ENCODE data around the gene ARSG. TPM values are rescaled to one million over a fixed set of nuclear protein-coding genes. Genes with fewer than 3 reads are reported as not detected.
A peak's percentile ranks its signal among the peaks of the same experiment; 100 is the strongest.

Gene ARSG
- polyA plus RNA-seq, 1 of the 3 experiments (the other 2 are of a cell fraction) = 0.41 TPM

DNA sequence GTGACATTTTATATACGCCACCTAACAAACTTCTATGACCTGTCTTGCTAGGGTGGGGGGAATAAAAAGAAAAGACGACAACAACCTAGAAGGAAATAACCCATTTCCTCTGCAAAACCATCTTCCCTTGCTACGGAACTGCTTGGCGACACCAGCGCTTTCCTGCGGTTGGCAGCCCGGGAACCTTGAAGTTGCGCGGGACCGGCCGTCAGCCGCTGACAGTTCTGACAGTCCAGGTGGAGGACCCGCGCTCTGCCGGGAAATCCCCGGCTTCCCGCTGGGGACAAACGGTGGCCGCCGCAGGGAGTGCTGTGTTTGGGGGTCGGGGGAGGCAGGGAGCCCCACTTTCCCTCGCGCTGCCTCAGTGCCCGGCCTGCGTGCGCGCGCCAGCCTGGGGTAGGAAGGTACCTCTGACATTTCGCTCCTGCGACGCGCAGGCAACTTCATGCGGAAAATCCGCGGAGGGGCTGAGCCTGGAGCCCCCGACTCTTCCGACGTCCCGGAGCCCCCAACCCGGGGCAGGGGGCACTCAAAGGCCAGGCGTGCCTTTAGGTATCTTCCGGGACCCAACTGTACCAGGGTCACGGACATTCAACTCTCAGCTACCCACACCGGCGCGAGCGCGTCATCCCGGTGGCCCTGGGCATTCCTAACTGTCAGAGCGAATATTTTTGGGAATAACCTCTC is 884 bp upstream of the ARSG start:
- H3K4me2 ChIP-seq = peak overlapping the region; percentile 27; the same call in 1 of the 2 replicates

More for the DNA sequence above, 884 bp upstream of the ARSG start:
- H3K9me3 ChIP-seq = no peaks in the 10 kb centered on the region
- 12% methylated on average over 28 of the region's 50 CpGs for WGBS (ENCODE audit: low lambda C conversion rate)
- peaks cover 0 to 13% of the 10 kb centered on the region in 2 experiments; a peak in 2 of 4 replicates for H3K4me1 ChIP-seq (ENCODE audit: control insufficient read depth in 1 of 2, insufficient read depth in 2 of 2, low read depth in 1 of 2, low read length in 1 of 2)
- H4K20me1 ChIP-seq (ENCODE audit: insufficient read depth) = no peaks in the 10 kb centered on the region
- peak overlapping the region in 1 of 2 experiments; percentile 16; a peak in 3 of 4 replicates for H3K4me3 ChIP-seq (ENCODE audit: low read depth in 2 of 2, low read length in 1 of 2)
- TF ChIP-seq FOSL2 (IDR thresholded peaks at IDR 0.05; ENCODE audit: borderline replicate concordance, low read depth) = no peak
- no peak for TF ChIP-seq EP300 (IDR thresholded peaks at IDR 0.05; ENCODE audit: borderline replicate concordance in 1 of 2, low read depth in 1 of 2, low read length in 1 of 2)
- no peak for TF ChIP-seq NRF1 (IDR thresholded peaks at IDR 0.05; ENCODE audit: low read depth, low read length)
- TF ChIP-seq, protein P1, sequence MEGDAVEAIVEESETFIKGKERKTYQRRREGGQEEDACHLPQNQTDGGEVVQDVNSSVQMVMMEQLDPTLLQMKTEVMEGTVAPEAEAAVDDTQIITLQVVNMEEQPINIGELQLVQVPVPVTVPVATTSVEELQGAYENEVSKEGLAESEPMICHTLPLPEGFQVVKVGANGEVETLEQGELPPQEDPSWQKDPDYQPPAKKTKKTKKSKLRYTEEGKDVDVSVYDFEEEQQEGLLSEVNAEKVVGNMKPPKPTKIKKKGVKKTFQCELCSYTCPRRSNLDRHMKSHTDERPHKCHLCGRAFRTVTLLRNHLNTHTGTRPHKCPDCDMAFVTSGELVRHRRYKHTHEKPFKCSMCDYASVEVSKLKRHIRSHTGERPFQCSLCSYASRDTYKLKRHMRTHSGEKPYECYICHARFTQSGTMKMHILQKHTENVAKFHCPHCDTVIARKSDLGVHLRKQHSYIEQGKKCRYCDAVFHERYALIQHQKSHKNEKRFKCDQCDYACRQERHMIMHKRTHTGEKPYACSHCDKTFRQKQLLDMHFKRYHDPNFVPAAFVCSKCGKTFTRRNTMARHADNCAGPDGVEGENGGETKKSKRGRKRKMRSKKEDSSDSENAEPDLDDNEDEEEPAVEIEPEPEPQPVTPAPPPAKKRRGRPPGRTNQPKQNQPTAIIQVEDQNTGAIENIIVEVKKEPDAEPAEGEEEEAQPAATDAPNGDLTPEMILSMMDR (IDR thresholded peaks at IDR 0.05) = no peak
- TF ChIP-seq EZH2phosphoT487 (IDR thresholded peaks at IDR 0.05; ENCODE audit: borderline replicate concordance, low read depth) = no peak
- TF ChIP-seq, protein P2, sequence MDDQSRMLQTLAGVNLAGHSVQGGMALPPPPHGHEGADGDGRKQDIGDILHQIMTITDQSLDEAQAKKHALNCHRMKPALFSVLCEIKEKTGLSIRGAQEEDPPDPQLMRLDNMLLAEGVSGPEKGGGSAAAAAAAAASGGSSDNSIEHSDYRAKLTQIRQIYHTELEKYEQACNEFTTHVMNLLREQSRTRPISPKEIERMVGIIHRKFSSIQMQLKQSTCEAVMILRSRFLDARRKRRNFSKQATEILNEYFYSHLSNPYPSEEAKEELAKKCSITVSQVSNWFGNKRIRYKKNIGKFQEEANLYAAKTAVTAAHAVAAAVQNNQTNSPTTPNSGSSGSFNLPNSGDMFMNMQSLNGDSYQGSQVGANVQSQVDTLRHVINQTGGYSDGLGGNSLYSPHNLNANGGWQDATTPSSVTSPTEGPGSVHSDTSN (IDR thresholded peaks at IDR 0.05) = no peak
- TF ChIP-seq, protein P3, sequence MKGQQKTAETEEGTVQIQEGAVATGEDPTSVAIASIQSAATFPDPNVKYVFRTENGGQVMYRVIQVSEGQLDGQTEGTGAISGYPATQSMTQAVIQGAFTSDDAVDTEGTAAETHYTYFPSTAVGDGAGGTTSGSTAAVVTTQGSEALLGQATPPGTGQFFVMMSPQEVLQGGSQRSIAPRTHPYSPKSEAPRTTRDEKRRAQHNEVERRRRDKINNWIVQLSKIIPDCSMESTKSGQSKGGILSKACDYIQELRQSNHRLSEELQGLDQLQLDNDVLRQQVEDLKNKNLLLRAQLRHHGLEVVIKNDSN (IDR thresholded peaks at IDR 0.05; ENCODE audit: borderline replicate concordance, low read depth) = no peak
- no peak for TF ChIP-seq POLR2AphosphoS5 (IDR thresholded peaks at IDR 0.05; ENCODE audit: low read depth, low read length)
- no peak for TF ChIP-seq FOXM1 (IDR thresholded peaks at IDR 0.05; ENCODE audit: low read depth)
- no peak for TF ChIP-seq JUND (IDR thresholded peaks at IDR 0.05)
- TF ChIP-seq TCF12 (IDR thresholded peaks at IDR 0.05) = no peak
- TF ChIP-seq, protein P4, sequence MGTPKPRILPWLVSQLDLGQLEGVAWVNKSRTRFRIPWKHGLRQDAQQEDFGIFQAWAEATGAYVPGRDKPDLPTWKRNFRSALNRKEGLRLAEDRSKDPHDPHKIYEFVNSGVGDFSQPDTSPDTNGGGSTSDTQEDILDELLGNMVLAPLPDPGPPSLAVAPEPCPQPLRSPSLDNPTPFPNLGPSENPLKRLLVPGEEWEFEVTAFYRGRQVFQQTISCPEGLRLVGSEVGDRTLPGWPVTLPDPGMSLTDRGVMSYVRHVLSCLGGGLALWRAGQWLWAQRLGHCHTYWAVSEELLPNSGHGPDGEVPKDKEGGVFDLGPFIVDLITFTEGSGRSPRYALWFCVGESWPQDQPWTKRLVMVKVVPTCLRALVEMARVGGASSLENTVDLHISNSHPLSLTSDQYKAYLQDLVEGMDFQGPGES (IDR thresholded peaks at IDR 0.05; ENCODE audit: low read depth, low read length) = no peak
- TF ChIP-seq SMC3 (IDR thresholded peaks at IDR 0.05; ENCODE audit: low read depth, low read length) = no peak
- no peak for TF ChIP-seq YY1 (IDR thresholded peaks at IDR 0.05; ENCODE audit: low read depth)
- no peak for TF ChIP-seq TAF1 (IDR thresholded peaks at IDR 0.05; ENCODE audit: borderline replicate concordance, low read depth, low read length)
- no peak for TF ChIP-seq RXRA (IDR thresholded peaks at IDR 0.05; ENCODE audit: borderline replicate concordance, low read depth)
- no peak for TF ChIP-seq CHD2 (IDR thresholded peaks at IDR 0.05; ENCODE audit: low read length, partially characterized antibody)
- no peak for TF ChIP-seq TEAD4 (IDR thresholded peaks at IDR 0.05; ENCODE audit: borderline replicate concordance, insufficient read depth)
- no peaks in the 10 kb centered on the region for H3K36me3 ChIP-seq (replicated peaks in 1 of 2; ENCODE audit: control insufficient read depth in 1 of 2, insufficient read depth in 2 of 2, low read length in 1 of 2)
- H2AFZ ChIP-seq (ENCODE audit: low read depth) = no peak overlapping the region; the same call in 1 of the 2 replicates
- no peaks in the 10 kb centered on the region for H3F3A ChIP-seq (replicated peaks; ENCODE audit: insufficient read depth)
- no peak overlapping the region for H3K27ac ChIP-seq (ENCODE audit: low read depth in 2 of 2, low read length in 1 of 2)
- CTCF ChIA-PET = interaction anchor here (0.6 to 4.1 kb wide), 9 partner anchors 16 to 655 kb away, joined by 3 to 15 read pairs (median 4); no protein-coding TSS in a partner anchor
- no peak overlapping the region for H3K9ac ChIP-seq
- peaks cover 66% of the 10 kb centered on the region for H3K27me3 ChIP-seq (ENCODE audit: insufficient read depth)
- DNase-seq = peak; percentile 60
- POLR2A ChIA-PET = no interaction called here
- no peaks in the 10 kb centered on the region for H3K9me2 ChIP-seq
- no peaks in the 10 kb centered on the region for H3K79me2 ChIP-seq (ENCODE audit: insufficient read depth)

Measured in SK-N-SH (cell line).